Activated effector memory CD4-positive, alpha-beta T cell treated with Interleukin-2 at 50 U/mL for 16 hours (primary cell): ENCODE results near the gene F11R.
"Not testable (repeated sequence)": the region's sequence is repeated elsewhere in the genome, so short reads cannot be mapped to it uniquely, and the experiment has no call there.

Source experiments
- DNase-seq: peaks from one replicate; pipeline ENCODE4 v3.0.0-alpha.2; 2020

F11R gene

DNA sequence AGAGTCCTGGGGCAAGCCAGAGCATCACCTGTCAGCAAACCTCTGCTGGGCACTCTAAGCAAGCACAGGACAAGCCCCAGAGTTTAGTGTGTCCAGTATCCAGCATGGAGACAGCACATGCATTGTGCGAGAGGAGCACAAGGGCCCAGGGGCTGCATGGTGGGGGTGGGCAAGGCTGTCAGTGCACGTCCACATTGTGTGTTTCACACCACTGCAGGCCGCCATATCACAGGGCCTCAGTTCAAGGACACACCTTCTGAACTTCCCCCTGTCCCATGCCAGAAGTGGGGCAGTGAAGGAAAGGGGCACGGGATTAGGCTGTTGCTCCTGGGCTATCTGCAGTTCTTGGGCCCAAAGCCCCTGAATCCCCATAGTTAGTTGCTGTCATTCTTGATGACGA lies 18.6 kb upstream of the F11R start:
- no peak for DNase-seq

DNA sequence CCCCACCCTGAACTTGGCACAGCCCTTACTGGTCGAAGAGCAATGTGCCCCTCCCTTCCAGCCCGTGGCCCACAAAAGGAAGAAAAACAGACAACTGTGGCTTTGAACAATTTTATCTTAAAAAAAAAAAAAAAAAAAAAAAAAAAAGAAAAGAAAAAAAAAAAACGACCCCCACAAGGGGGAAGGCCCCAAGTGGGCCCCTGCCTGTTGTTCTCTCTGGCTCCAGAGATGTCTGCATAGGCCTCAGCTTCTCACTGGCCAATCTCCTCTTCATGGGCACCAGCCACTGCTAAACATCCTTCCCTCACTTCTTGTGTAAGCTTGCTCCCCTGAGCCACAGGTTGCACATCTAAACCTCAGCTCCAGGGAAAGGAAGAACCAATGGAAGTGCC lies 18.2 kb upstream of the F11R start:
- no peak for DNase-seq

DNA sequence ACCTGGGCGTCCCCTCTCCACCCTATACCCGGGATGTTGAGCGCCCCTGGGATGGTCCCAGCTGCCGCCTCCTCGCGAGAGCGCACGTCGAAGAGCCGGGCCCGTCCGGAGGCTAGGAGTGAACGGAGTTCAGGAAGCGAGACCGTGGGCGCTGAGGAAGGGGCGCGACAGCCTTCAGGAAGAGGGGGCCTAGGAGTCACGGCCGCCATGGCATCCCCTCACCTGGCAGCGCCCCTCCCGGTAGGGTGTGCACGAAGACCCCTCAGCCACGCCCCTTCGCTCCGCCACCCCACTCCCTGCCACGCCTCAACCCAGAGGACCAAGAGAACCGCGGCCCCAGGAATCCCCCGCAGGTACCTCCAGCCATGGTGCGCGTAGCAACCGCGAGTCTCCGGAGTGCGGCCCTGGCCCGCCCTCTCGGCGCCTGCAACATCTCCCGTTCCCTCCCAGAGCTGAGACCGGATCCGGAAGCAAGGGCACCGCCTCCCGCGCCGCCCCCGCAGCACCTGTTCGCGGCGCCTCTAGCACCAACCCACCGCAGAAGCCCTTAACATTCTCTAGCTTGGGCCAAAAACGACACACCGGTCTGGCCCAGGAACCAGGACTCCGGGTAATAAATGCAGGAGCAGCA lies 17.7 kb upstream of the F11R start, which contains the start of gene TSTD1:
Gene TSTD1, minus strand, starts transcription at position 442 of the 631 bp plus-strand sequence. Its CDS starts 75 bp downstream, at position 367.
- peak; percentile 82 for DNase-seq

DNA sequence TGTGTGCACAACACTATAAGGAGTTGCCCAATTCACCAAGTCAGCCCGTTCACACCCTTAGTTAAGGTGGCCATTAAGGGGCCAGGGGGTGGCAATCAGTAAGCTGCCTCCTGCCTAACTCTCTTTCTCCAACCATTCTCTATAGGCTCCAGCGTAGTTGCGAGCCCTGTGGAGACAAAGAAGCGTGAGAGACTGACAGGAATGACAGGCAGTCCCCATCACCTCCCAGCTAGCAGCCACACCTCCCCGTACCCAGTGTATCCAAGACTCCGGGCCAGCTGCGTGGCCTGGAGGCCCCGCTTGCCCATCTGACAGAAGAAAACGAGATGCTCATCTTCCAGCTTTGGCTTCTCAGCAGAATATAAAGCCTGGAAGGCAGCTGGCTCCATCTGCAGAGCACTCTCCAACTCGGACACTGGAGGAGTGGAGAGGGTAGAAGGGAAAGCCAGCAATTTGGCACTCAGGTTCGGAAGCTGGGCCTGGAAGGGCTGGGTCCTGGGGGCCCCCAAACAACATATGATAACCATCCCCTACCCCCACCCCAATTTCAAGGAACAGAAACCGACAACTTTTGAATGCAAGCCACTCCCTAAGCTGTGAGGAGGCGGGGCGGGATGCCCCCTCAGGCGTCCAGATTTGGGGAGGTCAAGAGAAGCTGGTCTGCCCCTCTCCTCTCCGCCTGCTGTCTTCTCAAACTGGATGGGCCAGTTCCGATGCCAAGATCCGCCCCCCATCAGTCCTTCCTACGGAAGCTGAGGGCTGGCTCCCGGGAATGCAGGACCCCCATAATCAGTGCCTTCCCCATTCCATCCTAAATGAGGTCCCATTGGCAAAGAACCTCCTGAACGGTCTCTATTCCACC lies 16.9 kb upstream of the F11R start:
- DNase-seq = no peak

DNA sequence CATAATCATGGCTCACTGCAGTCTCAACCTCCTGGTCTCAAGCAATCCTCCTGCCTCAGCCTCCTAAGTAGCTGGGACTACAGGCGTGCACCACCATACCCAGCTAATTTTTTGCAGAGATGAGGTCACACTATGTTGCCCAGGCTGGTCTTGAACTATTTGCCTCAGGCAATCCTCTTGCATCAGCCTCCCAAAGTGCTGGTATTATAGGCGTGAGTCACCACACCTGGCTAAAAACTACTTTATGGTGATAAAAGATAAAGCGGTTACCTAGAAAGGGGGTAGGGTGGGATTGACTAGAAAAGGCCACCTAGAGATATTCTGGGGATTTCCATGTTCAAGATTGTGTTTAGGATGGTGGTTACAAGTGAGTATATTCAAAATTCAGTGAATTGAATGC lies 12.8 kb upstream of the F11R start:
- DNase-seq = no peak

DNA sequence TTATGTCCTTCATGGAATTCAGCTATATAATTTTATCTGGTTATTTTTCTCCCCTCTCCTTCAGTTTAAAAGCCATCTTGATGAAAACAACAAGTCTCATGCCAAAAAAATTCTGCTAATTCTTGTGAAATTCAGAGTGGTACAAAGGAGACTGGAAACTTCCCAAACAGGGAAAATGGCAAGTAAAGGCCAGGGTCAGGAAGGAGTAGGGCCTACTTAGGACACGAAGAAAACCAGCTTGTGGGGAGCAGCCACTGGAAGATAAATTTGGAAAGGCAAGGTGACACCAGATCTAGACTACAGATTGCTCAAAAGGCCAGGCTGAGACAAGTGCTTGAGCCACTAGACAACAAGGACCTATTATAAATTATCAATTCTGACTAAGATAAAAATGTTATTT lies 11.5 kb upstream of the F11R start:
- DNase-seq = no peak

DNA sequence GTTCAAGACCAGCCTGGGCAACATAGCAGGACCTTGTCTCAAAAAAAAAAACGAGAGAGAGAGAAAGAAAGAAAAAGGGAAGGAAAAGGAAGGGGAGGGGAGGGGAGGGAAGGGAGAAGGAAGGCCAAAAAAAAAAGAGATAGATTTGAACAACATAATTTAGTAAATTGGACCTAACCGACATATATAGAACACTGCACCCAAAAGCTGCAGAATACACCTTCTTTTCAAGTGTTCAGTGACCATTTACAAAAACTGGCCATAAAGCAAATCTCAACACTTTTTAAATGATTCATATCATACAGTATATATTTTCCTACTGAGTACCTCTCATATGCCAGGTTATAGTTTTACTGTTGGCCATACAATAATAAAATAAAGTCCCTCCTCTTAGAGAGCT lies 10.9 kb upstream of the F11R start:
- no peak for DNase-seq

DNA sequence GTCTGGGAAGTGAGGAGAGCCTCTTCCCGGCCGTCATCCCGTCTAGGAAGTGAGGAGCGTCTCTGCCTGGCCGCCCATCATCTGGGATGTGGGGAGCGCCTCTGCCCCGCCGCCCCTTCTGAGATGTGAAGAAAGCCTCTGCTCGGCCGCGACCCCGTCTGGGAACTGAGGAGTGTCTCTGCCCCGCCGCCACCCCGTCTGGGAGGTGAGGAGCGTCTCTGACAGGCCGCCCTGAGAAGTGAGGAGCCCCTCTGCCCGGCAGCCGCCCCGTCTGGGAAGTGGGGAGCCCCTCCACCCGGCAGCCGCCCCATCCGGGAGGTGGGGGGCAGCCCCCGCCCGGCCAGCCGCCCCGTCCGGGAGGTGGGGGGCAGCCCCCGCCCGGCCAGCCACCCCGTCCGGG lies 8.5 kb upstream of the F11R start:
- DNase-seq = not testable (repeated sequence)

DNA sequence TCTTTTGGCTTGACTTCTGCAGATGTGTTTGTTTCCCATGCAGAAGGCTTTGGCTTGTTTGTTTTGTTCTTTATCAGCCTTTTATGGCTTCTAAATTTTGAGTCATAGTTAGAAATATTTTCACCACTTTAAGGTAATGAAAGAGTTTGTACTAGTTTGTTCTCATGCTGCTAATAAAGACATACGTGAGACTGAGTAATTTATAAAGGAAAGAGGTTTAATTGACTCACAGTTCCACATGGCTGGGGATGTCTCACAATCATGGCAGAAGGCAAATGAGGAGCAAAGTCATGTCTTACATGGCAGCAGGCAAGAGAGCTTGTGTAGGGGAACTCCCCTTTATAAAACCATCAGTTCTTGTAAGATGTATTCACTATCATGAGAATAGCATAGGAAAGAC lies 6.0 kb upstream of the F11R start:
- DNase-seq = not testable (repeated sequence)

DNA sequence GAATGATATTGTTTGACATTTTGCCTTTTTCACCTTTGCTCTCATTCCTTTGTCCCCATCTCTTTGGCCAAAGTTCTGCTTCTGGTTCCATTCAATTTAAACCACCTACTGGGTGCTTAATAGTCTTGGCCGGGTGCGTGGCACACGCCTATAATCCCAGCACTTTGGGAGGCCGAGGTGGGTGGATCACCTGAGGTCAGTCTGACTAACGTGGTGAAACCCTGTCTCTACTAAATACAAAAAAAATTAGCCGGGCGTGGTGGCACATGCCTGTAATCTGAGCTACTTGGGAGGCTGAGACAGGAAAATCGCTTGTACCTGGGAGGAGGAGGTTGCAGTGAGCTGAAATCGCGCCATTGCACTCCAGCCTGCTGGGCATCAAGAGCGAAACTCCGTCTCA lies 1.5 kb upstream of the F11R start:
- DNase-seq = not testable (repeated sequence)

DNA sequence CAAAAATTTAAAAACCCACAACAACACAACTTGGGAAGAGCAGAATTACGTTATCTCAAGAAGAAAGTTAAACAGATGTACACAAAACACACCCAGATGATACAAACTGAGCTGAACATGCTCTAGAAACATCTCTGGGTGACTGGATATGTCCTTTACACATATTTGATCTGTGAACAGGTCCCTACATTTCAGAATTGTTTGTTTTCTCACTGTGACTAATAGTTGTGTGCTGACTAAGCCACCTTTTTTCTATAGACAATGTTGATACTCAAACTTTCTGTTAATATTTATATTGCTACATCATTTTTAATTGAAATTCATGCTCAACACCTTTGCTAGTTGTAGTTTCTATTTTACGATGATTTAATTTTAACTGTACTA lies 1.0 kb upstream of the F11R start:
- no peak for DNase-seq

DNA sequence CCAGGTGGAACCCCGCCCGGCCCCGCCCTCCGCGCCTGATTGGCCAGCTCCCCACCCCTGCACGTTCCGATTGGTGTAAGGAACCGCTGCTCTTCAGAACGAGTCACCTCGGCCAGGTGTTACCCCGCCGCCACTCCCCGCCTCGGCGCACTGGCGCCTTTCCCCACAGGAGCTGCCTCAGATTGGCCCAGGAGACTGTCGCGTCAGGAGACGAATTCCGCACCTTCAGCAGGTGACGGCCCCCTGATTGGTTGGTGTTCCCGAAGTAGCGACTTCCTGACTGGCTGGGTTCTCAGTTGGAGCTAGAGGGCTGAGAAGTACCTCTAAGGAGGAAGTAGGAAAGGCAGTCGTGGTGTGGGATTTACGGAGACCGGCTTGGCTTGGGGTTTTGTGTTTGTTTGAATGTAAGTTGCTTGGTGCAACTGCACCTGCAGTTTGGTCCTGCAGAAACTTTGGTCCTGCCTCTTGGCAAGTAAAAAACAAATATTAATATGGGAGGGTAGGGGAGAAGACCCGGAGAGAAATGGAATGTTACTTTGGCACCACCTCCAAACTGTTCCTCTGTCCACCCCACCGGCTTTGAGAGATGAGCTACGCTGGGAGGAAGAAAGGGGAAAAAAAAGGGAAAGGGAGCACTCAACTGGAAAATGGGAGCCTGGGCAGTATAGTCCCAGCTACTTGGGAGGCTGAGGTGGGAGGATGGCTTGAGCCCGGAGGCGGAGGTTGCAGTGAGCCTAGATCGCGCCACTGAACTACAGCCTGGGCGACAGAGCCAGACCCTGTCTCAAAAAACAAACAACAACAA lies 415 bp upstream of the F11R start:
- peak; percentile 83 for DNase-seq

DNA sequence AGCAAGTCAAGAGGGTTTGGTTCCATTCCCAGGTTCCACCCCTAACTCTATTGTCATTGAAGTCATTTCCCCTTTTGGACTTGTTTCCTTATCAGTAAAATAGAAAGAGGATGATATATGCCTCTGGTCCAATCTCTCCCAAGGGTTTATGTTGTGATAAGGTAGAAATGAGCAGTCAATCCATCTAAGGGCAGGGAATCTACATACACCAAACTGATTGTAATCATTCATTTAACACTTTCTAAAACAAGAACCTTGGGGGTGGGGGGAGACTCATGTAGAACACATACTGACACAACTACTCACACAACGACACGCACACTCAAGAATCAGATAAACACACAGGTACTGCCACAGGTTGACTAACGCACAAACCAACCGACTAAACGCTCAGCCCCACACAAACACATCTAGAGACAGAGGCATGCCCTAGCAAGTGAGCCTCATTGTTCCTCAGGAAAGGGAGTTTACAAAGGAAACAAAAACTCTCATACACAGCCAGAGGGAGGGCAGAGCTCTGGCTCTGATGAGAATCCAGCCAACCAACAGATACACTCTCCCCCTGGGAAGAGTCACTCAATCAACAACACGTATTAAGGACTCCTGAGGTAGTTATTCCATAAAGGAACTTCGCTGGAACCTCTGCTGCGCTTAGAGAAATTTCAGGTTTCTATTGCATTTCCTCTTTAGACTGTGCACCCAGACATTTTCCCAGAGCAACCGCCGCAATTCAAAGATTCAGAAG lies 1.0 kb downstream of the F11R start:
- no peak for DNase-seq

DNA sequence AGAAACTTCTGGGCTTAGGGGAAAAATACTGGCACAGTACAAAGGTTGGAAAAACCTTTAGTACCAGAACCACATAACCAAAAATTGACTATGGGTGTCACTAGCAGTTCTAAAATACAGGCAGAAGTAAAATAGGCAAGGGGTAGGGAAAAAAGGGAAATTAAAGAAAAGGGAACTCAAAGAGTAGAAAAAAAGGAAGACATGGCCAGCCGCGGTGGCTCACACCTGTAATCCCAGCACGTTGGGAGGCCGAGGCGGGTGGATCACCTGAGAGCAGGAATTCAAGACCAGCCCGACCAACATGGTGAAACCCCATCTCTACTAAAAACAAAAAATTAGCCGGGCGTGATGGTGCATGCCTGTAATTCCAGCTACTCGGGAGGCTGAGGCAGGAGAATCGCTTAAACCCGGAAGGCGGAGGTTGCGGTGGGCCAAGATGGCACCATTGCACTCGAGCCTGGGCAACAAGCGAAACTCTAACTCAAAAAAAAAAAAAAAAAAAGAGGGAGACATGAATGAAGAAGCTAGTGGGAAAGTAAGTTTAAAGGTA lies 1.8 kb downstream of the F11R start:
- not testable (repeated sequence) for DNase-seq

DNA sequence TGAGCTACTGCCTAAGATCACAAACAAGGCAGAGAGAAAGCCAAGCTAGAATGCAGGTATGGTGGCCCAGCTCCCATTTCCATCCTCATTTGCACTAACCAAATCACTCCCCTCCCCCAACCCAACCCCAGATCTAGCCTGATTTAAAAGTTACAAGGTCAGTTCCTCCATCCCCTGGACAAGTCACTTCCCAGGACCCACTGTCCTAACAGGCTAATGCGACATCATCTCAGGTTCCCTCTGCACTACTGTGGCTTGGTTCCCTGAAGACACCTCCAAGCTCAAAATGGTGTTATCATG lies 2.4 kb downstream of the F11R start:
- DNase-seq = no peak

DNA sequence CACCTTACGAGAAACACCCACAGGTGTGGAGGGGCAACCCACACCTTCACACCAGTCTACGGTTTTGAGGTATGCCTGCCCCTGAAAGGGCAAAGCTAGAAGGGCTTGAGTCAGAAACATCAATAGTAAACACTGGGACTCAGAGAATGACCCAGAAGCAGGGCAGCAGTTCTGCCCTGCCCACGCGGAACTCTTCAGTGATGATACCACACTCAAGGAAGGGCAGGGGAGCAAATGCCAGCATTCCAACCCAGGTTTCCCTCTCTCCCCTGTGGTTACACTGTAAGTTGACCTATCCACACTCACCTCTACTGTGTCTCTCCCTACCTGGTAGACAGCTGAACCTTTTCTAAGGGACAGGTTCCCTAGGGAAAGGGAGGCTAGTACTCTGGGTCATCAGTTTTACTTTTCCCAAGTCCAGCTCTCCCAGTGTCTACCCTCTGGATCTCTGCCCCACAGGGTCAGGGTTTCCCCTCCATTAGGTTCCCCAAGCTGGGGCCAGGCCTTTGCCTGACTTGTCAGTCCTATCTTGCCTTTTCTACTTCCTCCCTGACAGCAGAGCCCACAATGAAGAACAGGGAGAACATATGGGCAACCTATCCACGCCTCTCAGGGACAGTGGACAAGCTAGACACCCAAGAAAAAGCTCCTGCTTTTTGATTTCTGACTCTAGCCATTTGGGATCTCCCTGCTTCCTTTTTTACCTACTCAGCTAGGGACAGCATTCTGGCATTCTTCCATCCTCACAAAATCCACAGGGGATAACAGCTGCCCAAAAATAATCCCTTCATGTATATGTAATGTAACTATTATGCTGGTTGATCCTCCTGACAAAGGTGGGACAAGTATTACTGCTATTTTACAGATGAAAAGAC lies 3.0 kb downstream of the F11R start:
- DNase-seq = no peak

DNA sequence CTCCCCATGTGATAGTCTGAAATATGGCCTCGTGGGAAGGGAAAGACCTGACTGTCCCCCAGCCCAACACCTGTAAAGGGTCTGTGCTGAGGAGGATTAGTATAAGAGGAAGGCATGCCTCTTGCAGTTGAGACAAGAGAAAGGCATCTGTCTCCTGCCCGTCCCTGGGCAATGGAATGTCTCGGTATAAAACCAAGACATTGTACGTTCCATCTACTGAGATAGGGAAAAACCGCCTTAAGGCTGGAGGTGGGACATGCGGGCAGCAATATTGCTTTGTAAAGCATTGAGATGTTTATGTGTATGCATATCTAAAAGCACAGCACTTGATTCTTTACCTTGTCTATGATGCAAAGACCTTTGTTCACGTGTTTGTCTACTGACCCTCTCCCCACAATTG lies 3.8 kb downstream of the F11R start:
- not testable (repeated sequence) for DNase-seq

DNA sequence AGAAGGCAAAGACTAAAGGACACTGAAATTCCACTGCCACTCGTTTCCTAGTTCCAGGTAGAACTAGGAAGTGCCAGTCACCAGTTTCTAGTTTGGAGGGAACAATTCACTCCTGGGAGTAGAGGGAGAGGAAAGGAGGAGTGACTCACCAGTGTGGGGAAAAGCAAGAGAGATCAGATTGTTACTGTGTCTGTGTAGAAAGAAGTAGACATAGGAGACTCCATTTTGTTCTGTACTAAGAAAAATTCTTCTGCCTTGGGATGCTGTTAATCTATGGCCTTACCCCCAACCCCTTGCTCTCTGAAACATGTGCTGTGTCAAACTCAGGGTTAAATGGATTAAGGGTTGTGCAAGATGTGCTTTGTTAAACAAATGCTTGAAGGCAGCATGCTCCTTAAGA lies 4.3 kb downstream of the F11R start:
- DNase-seq = not testable (repeated sequence)

DNA sequence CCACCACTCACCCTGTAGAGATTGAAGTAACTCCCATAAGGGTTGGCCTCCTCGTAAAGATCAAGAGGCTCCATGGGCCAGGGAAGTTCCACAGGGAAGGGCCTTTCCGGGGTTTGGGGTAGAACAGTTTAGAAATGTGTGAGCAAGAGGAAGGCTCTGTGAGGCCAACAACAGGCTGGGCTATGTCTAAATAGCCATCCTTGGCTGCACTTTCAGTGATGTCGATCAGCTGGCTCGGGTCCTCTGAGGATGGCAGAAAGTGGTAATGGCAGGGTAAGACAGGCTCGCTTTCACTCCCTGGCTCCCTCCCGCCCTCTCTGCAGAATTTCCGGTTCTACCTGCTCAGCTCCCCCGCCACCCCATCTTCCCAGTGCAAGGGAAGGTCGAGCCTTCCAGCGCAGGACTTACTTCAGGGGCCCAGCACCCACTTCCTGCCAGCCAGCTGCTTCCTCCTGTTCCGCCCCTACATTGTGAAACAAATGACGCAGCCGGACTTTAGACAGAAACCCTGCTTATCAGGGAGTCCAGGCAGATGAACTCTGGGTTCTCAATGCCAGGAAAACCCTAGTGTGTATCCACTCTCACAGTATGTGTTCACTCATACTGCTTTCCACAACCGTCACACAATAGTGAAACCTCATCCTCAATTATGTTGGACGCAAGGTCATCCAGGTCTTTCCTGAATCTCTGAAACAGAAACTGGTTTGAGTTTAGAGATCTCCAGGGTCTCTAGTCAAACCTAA lies 7.3 kb downstream of the F11R start:
- DNase-seq = peak; percentile 51

DNA sequence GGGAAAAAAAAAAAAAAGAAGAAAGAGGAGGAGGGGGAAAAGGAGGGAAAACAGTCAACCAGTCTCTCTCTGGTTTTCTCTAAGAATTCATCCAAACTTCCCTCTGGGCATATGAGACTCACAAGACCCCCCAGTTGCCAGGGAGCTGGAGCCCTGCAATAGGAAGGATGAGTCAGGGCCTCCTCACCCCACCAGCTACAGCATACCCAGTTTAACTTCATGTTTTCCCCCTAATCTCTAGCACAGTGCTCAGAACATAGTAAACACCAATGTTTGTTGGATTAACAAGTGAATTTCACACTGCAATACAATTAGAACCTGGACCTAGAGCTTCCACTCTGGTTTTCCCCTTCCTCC lies 7.8 kb downstream of the F11R start:
- no peak for DNase-seq

DNA sequence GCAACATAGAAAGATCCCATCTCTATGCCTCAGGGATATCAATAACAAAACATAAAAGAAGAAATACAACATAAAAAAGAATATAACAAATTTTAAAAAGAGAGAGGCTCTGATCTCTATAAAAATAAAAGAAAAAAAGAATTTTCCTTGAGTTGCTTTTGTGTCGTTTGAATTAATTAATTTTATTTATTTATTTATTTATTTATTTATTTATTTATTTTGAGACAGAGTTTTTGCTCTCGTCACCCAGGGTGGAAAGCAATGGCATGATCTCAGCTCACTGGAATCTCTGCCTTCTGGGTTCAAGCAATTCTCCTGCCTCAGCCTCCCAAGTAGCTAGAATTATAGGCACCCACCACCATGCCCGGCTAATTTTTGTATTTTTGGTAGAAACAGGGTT lies 8.5 kb downstream of the F11R start:
- no peak for DNase-seq
